NCI-H82 (cell line): ENCODE data around the gene TCEA2.

Experiments
- DNase-seq: peaks from one replicate; lab custom pipeline; 2025; lab: John Stamatoyannopoulos, UW

The TCEA2 gene

DNA sequence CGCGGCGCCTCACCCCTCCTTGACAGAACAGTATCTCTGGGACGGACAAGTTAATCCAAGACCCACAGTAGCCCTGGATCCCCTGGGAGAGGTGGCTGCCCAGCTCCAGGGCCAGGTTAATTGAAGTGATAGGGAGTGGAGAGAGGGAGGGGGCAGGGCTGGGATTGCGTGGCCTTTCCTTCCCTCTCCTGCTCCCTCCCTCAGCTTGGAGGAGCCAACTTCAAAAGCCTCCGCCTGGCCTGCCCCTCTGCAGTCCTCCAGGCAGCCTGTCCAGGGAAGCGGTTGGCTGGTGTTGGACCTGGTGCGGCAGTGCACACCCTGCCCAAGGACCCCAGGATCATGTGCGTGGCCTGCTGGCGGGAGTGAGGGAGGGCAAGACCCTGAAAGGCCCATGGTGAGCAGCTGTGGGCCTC is 27.1 kb upstream of the TCEA2 start, which contains the start of gene C20orf204:
C20orf204 (plus strand) TSS at position 250 of the 413 bp plus-strand sequence; CDS start at position 392, 142 bp downstream.
- peak; percentile 47 for DNase-seq

GRCh38 chr20:64036346-64037198 is 26.4 kb upstream of the TCEA2 start:
- DNase-seq, result no peak

GRCh38 chr20:64037199-64037497 is 25.9 kb upstream of the TCEA2 start:
- no peak for DNase-seq

DNA sequence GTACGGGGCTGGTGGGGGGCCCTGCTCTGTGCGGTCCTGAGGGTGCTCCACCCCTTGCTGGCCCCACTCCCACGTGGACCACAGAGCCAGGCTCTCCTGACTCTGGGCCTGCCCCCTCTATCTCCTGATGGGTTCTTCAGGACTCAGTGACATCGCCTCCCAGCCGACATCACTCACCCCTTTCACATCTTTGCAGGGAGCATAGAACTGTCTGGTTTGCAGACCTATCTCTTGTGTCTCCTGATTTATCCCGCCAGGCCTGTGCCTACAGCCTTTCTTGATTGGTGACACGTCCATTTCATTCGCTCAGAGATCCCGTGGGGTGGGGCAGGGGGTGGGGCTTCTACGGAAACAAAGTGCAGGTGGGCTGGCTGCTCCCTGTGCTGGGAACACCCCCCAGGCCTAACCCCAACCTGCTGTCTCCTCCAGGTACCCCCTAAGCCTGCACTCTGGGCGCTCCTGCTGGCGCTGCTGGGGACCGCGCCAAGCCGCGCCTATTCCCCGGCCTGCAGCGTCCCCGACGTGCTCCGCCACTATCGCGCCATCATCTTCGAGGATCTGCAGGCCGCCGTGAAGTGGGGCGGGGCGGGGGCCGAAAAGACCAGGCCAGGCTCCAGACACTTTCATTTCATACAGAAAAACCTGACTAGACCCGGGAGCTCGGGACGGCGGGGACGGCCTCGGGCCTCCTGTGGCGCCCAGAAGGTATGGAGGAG is 25.3 kb upstream of the TCEA2 start:
- no peak for DNase-seq

DNA sequence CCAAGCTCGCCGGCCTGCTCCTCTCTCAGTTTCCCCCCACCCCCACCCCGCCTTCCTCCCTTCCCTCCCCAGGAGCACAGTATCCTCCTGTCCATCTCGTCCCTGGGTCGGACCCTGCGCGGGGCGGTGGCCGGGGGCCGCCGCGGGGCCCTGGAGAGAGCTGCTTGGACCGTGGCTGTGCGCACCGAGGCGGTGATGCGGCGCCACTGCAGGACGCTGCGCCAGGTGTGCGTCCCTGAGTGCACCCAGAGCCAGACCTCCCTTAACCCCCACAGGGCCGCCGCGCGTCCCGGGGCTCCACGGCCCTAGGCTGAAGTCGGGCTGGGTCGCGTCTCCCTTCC is 24.8 kb upstream of the TCEA2 start:
- DNase-seq, result peak; percentile 62

GRCh38 chr20:64038565-64039292 is 24.3 kb upstream of the TCEA2 start:
- peak; percentile 84 for DNase-seq

DNA sequence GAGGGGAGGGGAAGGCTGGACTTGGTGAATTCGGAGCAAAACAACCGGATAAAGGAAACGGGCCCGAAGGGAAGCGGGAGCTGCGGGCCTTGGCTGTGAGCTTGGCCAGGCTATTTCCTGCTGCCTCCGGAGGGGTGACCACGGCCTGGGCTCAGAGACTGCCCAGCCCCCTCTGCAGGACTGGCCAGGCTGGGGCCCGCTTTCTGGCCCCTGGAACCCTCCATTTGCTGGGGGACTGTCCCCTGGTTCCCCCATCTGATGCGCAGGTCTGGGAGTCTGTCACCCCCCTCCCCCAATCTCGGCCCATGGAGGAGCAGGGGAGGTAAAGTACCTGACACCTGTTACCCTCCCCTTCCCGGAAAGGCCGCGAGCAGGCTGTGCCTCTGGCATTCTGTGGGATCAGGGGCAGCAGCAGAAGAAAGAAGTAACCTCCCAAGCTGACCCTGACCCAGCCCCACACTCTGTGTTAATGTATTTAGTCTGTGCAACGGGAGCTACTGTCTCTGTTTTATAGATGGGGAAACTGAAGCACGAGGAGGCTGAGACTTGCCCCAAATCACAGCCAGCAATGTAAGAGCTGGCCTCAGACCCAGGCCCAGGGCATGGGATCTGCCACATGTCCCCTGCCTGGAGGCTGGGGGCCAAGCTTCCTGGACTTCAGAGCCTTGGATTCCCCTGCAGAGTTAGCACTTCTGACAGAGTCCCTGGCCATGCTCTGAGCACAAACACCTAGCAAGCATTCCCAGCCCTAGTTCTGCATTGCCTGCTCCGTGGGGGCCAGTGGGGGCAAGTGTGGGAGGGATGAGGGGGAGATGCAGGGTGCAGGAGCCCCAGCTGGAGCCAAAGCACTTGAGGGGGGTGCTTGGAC is 23.5 kb upstream of the TCEA2 start:
- no peak for DNase-seq

DNA sequence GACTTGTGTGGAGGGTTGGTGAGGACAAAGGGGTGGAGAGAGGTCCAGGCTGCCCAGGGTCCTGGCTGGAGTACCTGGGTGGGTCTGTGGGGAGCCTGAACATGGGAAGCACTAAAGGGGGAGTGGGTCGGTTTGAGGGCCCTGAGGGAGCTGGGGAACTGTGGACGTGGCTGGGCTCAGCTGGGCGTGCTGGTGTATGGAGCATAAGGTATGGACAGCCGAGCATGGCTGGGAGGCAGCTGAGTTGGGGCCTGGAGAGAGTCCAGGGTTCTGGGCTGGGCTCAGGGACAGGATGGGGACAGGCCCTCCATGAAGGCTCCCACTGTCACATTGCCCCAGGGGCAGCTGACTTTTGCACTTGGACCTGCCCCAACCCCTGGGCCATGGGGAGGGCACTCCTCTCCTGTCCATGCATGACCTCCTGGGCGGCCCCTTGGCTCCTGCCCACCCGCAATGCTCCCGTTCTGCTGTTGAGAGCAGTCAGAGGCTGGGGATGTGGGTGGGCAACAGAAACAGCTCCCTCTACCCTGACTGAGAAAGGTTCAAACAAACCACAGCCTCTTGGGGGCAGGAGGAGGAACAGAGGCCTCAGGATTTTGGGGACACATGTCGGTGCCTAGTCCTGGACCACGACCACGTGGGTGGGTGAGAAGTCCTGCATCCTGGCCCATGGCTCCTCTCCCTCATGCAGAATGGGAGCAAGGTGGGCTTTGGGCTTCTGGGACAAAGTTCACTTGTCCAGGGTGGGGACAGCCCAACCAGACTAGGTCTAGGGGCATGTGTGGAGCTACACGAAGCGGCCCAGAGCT is 22.6 kb upstream of the TCEA2 start:
- no peak for DNase-seq

DNA sequence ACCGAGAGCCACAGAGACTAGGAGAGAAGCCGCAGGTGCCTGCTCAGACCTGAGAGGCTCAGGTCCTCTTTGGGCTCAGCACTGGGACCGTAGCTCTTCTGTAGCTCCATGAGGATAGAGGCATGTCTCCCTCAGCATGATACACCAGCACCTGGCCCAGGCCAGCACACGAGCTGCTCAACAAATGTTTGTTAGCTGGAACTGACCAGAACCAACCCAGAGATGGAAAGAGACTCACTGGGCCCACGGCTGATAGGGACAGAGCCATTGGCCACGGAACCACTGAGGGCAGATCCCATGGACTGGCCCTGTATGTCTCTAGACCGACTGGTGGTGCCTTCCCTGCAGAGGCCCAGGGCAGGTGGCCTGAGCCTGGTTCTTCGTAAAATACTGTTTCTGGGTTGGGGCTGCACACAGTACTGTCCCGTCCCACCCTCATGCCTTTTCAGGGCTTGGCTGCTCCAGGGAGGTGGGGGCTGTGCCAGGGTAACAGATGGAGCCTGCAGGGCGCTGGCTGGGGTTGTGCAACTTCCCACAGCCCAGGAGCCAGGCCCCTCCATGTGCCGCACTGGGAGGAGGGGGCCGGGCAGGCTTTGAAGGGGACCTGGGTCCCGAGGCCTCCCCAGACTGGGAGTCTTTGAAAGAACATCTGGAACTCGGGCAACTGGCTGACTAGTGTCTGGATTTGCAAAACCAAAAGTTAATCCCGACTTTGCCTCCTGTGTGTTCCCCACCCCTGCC is 21.8 kb upstream of the TCEA2 start:
- peak; percentile 34 for DNase-seq

DNA sequence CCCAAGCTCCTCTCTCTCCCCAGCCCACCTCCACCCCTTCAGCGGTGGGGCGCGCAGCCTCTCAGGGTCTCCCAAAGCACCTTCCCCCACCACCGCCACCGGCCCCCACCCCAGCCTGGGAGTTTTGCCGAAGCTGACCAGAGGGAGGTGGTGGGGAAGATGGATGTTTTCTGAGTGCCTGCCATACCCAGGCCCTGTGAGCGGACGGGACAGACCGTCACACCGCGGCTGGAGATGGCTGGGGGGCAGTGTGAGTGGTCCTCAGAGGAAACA is 21.3 kb upstream of the TCEA2 start:
- DNase-seq, result no peak

DNA sequence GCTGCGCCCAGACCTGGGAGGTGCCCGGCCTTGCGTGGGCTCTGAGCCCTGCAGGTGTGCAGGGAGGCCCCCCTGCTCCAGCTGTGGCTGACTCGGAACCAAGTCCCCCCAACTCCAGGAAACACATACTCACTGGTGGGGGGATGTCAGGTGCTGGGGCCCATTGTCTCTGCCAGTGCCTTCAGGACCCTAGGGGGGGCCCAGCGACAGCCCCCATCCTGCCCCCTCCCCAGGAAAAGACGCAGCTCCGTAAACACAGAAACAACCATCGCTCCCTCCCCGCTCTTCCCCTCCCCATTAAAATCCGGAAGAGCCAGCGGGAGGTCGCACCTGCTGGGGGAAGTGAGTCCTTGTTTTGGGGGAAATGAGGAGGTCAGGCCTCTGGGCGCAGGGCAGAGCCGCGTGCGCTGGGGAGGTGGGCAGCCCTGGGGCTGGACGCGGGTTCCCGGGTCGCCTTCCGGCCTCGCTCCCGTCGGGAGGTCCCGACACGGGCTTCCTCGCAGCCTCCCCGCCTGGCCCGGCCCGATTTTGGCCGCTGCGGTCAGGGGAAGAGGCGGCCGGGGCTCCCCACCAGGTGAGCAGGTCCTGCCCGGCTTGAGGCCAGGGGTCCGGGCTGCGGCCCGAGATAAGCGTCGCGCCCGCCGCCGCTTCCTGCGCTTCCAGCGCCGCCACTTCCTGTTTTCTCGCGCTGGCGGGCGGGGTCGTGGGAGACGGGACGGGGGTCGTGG is 20.8 kb upstream of the TCEA2 start:
- DNase-seq, result no peak

DNA sequence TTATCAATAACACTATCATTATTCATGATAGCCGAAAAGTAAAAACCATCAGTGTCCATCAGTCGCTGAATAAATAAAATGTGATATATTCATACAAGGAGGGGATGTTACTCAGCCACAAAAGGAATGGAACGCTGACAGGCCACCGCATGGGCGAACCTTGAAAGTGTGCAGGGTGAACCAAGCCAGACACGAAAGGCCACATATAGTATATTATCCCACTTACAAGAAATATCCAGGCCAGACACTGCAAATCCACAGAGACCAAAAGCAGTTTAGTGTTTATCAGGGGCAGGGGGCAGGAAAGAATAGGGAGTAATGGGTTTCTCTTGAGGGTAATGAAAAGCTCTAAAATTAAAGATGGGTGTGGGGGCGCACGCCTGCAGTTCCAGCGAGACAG is 19.2 kb upstream of the TCEA2 start:
- no peak for DNase-seq

DNA sequence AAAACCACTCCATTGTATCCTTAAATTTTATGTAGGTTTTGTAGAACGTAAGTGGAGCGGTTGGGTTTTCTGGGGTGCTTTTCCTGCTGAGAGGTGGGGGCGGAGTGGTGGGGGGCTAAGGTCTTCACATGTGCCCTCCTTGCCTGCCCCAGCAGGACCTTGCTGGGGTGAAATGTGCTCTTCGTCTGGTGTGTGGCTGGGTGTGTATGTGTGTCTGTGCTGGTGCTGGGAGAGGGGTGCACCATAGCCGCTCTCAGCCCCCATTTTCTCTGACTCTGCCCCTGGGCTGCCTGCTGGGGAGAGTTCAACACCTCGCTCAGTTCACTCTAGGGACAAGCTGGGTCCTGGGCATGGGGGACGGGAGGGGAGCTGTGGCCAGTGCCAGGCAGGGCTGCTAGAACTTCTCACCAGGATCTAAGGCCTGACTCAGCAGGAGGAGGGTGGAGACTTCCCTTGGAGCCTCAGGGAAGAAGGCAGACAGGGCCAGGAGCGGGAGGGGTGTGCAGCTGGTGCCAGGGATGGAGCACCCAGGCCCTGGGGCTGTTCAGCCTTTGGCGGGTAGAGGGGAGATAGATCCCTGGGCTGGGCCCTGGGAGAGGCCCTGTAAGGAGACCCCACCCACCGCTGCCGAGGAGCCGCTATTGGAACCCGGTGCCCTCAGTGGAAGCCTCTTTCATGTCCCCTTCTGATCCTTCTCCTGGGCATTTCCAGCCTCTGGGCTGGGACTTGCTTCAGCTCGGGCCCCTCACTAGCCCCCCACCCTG is 18.3 kb upstream of the TCEA2 start:
- no peak for DNase-seq

- no peak for DNase-seq
Observed at GRCh38 chr20:64045346-64046011, 17.5 kb upstream of the TCEA2 start.

- no peak for DNase-seq
Observed at GRCh38 chr20:64047046-64047389, 16.0 kb upstream of the TCEA2 start.

GRCh38 chr20:64047968-64048401 is 15.0 kb upstream of the TCEA2 start:
- DNase-seq, result no peak

- DNase-seq, result no peak
Observed at GRCh38 chr20:64048402-64049044, 14.5 kb upstream of the TCEA2 start.
